GM19397 (cell line): Measurements from ENCODE around the gene PLA2G2D.

Source experiments
- ATAC-seq: cut with Tn5 transposase; IDR thresholded peaks from one replicate; pipeline ENCODE4 v1.9.1; 2021; ENCODE audit warnings: mild to moderate bottlenecking, moderate library complexity; ENCODE audit not compliant: unreplicated experiment

The PLA2G2D gene

GRCh38 chr1:20070357-20070756 is 49.0 kb downstream of the PLA2G2D start:
- ATAC-seq = no peak

GRCh38 chr1:20069874-20070273 is 49.5 kb downstream of the PLA2G2D start, which contains the start of gene PLA2G5:
Gene PLA2G5, plus strand, starts transcription at chr1:20070194. Its CDS starts 14,637 bp downstream, at chr1:20084831.
- ATAC-seq = no peak

GRCh38 chr1:20068722-20069121 is 50.6 kb downstream of the PLA2G2D start:
- ATAC-seq = no peak

- ATAC-seq = no peak
Observed at GRCh38 chr1:20063861-20064292, 55.5 kb downstream of the PLA2G2D start.
